ENCODE measurements around the gene GPX6. TPM values are rescaled to one million over a fixed set of nuclear protein-coding genes. Genes with fewer than 3 reads are reported as not detected.
A peak's percentile ranks its signal among the peaks of the same experiment; 100 is the strongest.

The GPX6 gene
- total and polyA plus RNA-seq, 2 of the 13 experiments (the other 11 are each of a cell fraction or from before 2014, with no cell fraction given) = not detected

DNA sequence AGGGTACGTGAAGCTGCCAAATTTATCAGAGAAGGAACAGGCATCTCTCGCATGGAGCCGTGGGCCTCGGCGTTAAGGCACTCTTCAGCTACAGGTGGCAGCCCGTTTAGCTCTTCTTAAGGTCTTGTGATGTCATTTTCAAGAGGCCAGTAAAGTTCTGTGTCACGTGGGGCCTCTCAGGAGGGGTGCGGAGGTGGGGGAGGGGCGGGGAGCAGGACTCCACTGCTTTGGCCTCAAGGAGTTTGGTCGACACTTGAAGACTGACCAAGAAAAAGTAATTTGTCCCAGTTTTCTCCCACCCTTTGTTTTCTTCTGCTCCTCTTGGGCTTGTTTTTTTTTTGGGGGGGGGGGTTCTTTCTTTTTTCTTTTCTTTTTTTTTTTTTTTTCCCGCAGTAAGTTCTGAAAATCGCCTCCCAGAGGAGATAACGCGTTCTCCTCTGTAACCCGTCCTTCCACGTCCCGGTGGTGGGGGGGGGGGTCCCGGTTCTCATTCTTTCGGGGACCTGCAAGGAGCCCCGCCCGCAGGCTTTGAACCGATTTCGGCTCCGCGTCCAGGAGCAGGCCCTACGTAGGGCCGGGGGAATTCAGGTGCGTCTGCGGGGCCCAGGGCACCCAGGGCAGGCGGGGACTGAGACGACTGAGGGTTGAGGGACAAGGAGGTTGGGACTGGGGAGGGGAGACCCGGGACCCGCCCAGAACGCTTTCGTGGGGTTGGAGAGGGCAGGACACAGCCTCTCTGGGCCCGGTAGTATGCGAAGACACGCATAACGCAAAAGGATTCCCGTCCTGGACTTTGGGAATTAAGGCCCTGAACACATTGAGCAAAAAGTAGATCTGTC lies 26.0 kb downstream of the GPX6 start (continued):
- TF ChIP-seq TIGD3 (CRISPR knock-in tag; IDR thresholded peaks at IDR 0.05; ENCODE audit: borderline replicate concordance) (no peak), ZNF124 (CRISPR knock-in tag; IDR thresholded peaks at IDR 0.05) (no peak), NCOA1 (CRISPR knock-in tag; IDR thresholded peaks at IDR 0.05) (0 out of 2 replicates have a peak, but pooled peaks have one; percentile 31), NFYB (CRISPR knock-in tag; IDR thresholded peaks at IDR 0.05) (no peak), CREB1 (IDR thresholded peaks at IDR 0.05) (no peak), CREB1 (CRISPR knock-in tag; IDR thresholded peaks at IDR 0.05) (no peak), LCORL (IDR thresholded peaks at IDR 0.05) (no peak), LCORL (CRISPR knock-in tag; IDR thresholded peaks at IDR 0.05) (peak; percentile 42; the same call in 1 of the 2 replicates), TRIM22 (IDR thresholded peaks at IDR 0.05) (no peak), ZFX (CRISPR knock-in tag; IDR thresholded peaks at IDR 0.05; ENCODE audit: low read depth) (peak; percentile 75), ZNF782 (CRISPR knock-in tag; IDR thresholded peaks at IDR 0.05; ENCODE audit: borderline replicate concordance) (no peak), ZNF432 (CRISPR knock-in tag; IDR thresholded peaks at IDR 0.05; ENCODE audit: borderline replicate concordance) (no peak), NFYC (CRISPR knock-in tag; IDR thresholded peaks at IDR 0.05) (no peak)
- TF ChIP-seq, protein P1, sequence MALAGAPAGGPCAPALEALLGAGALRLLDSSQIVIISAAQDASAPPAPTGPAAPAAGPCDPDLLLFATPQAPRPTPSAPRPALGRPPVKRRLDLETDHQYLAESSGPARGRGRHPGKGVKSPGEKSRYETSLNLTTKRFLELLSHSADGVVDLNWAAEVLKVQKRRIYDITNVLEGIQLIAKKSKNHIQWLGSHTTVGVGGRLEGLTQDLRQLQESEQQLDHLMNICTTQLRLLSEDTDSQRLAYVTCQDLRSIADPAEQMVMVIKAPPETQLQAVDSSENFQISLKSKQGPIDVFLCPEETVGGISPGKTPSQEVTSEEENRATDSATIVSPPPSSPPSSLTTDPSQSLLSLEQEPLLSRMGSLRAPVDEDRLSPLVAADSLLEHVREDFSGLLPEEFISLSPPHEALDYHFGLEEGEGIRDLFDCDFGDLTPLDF (CRISPR knock-in tag; IDR thresholded peaks at IDR 0.05) = no peak
- TF ChIP-seq, protein P2, sequence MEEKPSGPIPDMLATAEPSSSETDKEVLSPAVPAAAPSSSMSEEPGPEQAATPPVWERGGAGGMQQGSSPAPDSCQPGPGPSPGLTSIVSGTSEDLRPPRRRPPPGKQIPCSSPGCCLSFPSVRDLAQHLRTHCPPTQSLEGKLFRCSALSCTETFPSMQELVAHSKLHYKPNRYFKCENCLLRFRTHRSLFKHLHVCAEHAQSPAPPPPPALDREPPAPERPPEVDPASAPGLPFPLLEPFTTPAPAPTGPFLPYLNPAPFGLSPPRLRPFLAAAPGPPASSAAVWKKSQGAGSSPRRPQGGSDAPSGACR (CRISPR knock-in tag; IDR thresholded peaks at IDR 0.05) = no peak
- TF ChIP-seq, protein P3, sequence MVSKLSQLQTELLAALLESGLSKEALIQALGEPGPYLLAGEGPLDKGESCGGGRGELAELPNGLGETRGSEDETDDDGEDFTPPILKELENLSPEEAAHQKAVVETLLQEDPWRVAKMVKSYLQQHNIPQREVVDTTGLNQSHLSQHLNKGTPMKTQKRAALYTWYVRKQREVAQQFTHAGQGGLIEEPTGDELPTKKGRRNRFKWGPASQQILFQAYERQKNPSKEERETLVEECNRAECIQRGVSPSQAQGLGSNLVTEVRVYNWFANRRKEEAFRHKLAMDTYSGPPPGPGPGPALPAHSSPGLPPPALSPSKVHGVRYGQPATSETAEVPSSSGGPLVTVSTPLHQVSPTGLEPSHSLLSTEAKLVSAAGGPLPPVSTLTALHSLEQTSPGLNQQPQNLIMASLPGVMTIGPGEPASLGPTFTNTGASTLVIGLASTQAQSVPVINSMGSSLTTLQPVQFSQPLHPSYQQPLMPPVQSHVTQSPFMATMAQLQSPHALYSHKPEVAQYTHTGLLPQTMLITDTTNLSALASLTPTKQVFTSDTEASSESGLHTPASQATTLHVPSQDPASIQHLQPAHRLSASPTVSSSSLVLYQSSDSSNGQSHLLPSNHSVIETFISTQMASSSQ (IDR thresholded peaks at IDR 0.05; ENCODE audit: low read depth) = no peak
- TF ChIP-seq, protein P3 (CRISPR knock-in tag; IDR thresholded peaks at IDR 0.05; ENCODE audit: borderline replicate concordance) = no peak
- TF ChIP-seq, protein P4, sequence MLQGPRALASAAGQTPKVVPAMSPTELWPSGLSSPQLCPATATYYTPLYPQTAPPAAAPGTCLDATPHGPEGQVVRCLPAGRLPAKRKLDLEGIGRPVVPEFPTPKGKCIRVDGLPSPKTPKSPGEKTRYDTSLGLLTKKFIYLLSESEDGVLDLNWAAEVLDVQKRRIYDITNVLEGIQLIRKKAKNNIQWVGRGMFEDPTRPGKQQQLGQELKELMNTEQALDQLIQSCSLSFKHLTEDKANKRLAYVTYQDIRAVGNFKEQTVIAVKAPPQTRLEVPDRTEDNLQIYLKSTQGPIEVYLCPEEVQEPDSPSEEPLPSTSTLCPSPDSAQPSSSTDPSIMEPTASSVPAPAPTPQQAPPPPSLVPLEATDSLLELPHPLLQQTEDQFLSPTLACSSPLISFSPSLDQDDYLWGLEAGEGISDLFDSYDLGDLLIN (CRISPR knock-in tag; IDR thresholded peaks at IDR 0.05; ENCODE audit: borderline replicate concordance) = peak; percentile 54; the same call in 1 of the 2 replicates
